Caco-2 (cell line): ENCODE data around the gene GOLT1B. TPM values are rescaled to one million over a fixed set of nuclear protein-coding genes. Genes with fewer than 3 reads are reported as not detected.

ENCODE experiments used
- BruUV-seq: library from RNA; stranded (reverse); fragments of 400-500 nt; replicated peaks from 2 replicates; lab custom pipeline; 2021; lab: Mats Ljungman, UMichigan
- CTCF ChIA-PET: fragments of 300-600 bp; sonication (Branson Sonifier 250); formaldehyde crosslinking; loops from one replicate; lab custom pipeline; 2022; ENCODE audit warnings: antibody characterized with exemption; lab: Charles Lee
- POLR2A ChIA-PET: fragments of 300-600 bp; sonication (Branson Sonifier 250); formaldehyde crosslinking; loops from one replicate; lab custom pipeline; 2022; ENCODE audit warnings: antibody characterized with exemption; lab: Charles Lee
- DNase-seq, 2 experiments: peaks; one replicate each; pipeline versions ENCODE4 v3.0.0 to v3.0.0-alpha.2; 2020 to 2022
- H3K27me3 ChIP-seq: replicated peaks from 2 replicates; pipeline ENCODE4 v1.6.0; 2011; ENCODE audit warnings: low read length; ENCODE audit not compliant: control insufficient read depth, insufficient read depth
- H3K36me3 ChIP-seq: 2 replicates; pipeline ENCODE4 v1.5.1; 2011; ENCODE audit warnings: low read length; ENCODE audit not compliant: control insufficient read depth, insufficient read depth
- H3K4me1 ChIP-seq: fragments of 250-450 bp; sonication (Bioruptor Pico); 2 replicates; pipeline ENCODE4 v1.5.1; 2020; ENCODE audit warnings: mild to moderate bottlenecking
- H3K4me3 ChIP-seq: 2 replicates; pipeline ENCODE4 v1.5.1; 2011; ENCODE audit warnings: low read depth, mild to moderate bottlenecking, control low read depth, low read length
- H3K9me3 ChIP-seq: fragments of 250-450 bp; sonication (Bioruptor Pico); 2 replicates; pipeline ENCODE4 v1.5.1; 2020; ENCODE audit warnings: mild to moderate bottlenecking, moderate library complexity
- H3K27ac Mint-ChIP-seq: one replicate; pipeline ENCODE4 v1.8.0; 2022; ENCODE audit warnings: mixed read lengths; ENCODE audit not compliant: unreplicated experiment
- H3K27me3 Mint-ChIP-seq: one replicate; pipeline ENCODE4 v1.8.0; 2022; ENCODE audit warnings: mixed read lengths; ENCODE audit not compliant: insufficient read depth, unreplicated experiment
- H3K36me3 Mint-ChIP-seq: one replicate; pipeline ENCODE4 v1.8.0; 2022; ENCODE audit warnings: mild to moderate bottlenecking, mixed read lengths; ENCODE audit not compliant: insufficient read depth, unreplicated experiment
- H3K4me1 Mint-ChIP-seq: one replicate; pipeline ENCODE4 v1.8.0; 2022; ENCODE audit warnings: low read depth, mixed read lengths; ENCODE audit not compliant: unreplicated experiment
- H3K4me3 Mint-ChIP-seq: one replicate; pipeline ENCODE4 v1.8.0; 2022; ENCODE audit warnings: mild to moderate bottlenecking, moderate library complexity, mixed read lengths; ENCODE audit not compliant: unreplicated experiment
- H3K9me3 Mint-ChIP-seq: one replicate; pipeline ENCODE4 v1.8.0; 2022; ENCODE audit warnings: mixed read lengths; ENCODE audit not compliant: unreplicated experiment
- intact Hi-C: fragments of 100-400 bp; cut with micrococcal nuclease; formaldehyde crosslinking; loops from one replicate; pipeline ENCODE4 v1.10.0; 2022; ENCODE audit not compliant: unreplicated experiment
- total RNA-seq: library from RNA; stranded (reverse); gene quantifications from 2 replicates; pipeline ENCODE4 v1.2.3, GENCODE V29; 2022
- TF ChIP-seq, protein P1 (sequence below), 2 experiments: fragments of 200-600 bp in 1 of 2; IDR thresholded peaks; 1 replicate in 1 of 2; 2 replicates in 1 of 2; pipeline versions ENCODE4 v1.5.1 to v1.8.0; 2011 to 2022; ENCODE audit warnings: antibody characterized with exemption in 1 of 2, control low read depth in 1 of 2, inconsistent platforms in 1 of 2, low read depth in 1 of 2, low read length in 1 of 2, mild to moderate bottlenecking in 1 of 2, moderate library complexity in 1 of 2; ENCODE audit not compliant: insufficient read depth in 1 of 2, severe bottlenecking in 1 of 2, unreplicated experiment in 1 of 2

Gene GOLT1B
- total RNA-seq, 1 experiment from 2014 or later = 81.7 TPM

DNA sequence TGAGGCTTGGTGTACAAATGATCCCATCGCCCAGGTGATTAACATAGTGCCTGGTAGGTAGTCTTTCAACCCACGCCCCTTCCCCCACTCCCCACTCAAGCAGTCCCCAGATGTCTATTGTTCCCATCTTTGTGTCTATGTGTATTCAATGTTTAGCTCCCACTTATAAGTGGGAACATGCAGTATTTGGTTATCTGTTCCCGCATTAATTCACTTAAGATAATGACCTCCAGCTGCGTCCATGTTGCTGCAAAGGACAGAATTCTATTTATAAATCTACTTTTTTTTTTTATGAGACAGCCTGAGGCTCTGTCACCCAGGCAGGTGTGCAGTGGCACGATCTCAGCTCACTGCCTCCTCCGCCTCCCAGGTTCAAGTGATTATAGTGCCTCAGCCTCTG is 40.2 kb downstream of the GOLT1B start:
- intact Hi-C loops = no loop called here
- H3K4me3 ChIP-seq = no peak overlapping the region
- H3K36me3 ChIP-seq = no peaks in the 10 kb centered on the region
- no peak for DNase-seq
- H3K9me3 Mint-ChIP-seq = no peaks in the 10 kb centered on the region
- no peaks in the 10 kb centered on the region for H3K27me3 ChIP-seq
- H3K27ac Mint-ChIP-seq = no peak overlapping the region
- peaks cover 6% of the 10 kb centered on the region; the same call in 1 of the 2 replicates for H3K4me1 ChIP-seq
- H3K27me3 Mint-ChIP-seq = no peaks in the 10 kb centered on the region
- TF ChIP-seq, protein P1, sequence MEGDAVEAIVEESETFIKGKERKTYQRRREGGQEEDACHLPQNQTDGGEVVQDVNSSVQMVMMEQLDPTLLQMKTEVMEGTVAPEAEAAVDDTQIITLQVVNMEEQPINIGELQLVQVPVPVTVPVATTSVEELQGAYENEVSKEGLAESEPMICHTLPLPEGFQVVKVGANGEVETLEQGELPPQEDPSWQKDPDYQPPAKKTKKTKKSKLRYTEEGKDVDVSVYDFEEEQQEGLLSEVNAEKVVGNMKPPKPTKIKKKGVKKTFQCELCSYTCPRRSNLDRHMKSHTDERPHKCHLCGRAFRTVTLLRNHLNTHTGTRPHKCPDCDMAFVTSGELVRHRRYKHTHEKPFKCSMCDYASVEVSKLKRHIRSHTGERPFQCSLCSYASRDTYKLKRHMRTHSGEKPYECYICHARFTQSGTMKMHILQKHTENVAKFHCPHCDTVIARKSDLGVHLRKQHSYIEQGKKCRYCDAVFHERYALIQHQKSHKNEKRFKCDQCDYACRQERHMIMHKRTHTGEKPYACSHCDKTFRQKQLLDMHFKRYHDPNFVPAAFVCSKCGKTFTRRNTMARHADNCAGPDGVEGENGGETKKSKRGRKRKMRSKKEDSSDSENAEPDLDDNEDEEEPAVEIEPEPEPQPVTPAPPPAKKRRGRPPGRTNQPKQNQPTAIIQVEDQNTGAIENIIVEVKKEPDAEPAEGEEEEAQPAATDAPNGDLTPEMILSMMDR (IDR thresholded peaks at IDR 0.05; ENCODE audit: insufficient read depth in 1 of 2, low read depth in 1 of 2, low read length in 1 of 2, severe bottlenecking in 1 of 2, unreplicated experiment in 1 of 2) = no peak
- H3K36me3 Mint-ChIP-seq = no peaks in the 10 kb centered on the region
- ChIA-PET CTCF (no interaction called here), POLR2A (no interaction called here)
- H3K4me3 Mint-ChIP-seq = no peak overlapping the region
- H3K4me1 Mint-ChIP-seq = peaks cover 6% of the 10 kb centered on the region
- no TSS peak for BruUV-seq
- H3K9me3 ChIP-seq = no peaks in the 10 kb centered on the region

DNA sequence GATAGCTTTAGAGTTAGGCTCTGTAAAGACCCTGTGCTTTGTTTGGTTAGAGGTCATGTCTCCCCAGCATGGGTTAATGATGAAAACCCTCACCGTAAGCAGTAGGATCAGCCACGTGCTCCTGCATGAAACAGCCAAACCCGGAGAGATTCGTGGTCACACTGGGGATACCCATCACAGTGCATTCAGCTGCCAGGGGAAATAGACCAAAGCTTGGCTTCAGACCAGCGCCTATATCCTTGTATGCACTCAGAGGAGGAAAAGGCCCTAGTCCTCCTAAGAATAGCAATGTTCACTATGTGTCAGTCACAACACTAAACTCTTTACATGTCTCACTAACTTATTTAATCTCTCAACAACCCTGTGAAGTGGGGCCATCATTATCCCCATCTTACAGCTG is 40.8 kb downstream of the GOLT1B start:
- CTCF ChIA-PET = interaction anchor here (0.6 kb wide), 1 partner anchor 146 kb away, joined by 3 read pairs; no protein-coding TSS in a partner anchor
- BruUV-seq = no TSS peak
- Mint-ChIP-seq H3K4me3 (no peak overlapping the region), H3K4me1 (peaks cover 6% of the 10 kb centered on the region), H3K36me3 (no peaks in the 10 kb centered on the region), H3K27me3 (no peaks in the 10 kb centered on the region), H3K27ac (no peak overlapping the region), H3K9me3 (no peaks in the 10 kb centered on the region)
- no peaks in the 10 kb centered on the region for H3K36me3 ChIP-seq
- DNase-seq = no peak
- POLR2A ChIA-PET = no interaction called here
- no peak overlapping the region for H3K4me3 ChIP-seq
- H3K4me1 ChIP-seq = peaks cover 6% of the 10 kb centered on the region; the same call in 1 of the 2 replicates
- TF ChIP-seq, protein P1 (IDR thresholded peaks at IDR 0.05; ENCODE audit: insufficient read depth in 1 of 2, low read depth in 1 of 2, low read length in 1 of 2, severe bottlenecking in 1 of 2, unreplicated experiment in 1 of 2) = no peak
- intact Hi-C loops = no loop called here
- H3K27me3 ChIP-seq = no peaks in the 10 kb centered on the region
- H3K9me3 ChIP-seq = no peaks in the 10 kb centered on the region

DNA sequence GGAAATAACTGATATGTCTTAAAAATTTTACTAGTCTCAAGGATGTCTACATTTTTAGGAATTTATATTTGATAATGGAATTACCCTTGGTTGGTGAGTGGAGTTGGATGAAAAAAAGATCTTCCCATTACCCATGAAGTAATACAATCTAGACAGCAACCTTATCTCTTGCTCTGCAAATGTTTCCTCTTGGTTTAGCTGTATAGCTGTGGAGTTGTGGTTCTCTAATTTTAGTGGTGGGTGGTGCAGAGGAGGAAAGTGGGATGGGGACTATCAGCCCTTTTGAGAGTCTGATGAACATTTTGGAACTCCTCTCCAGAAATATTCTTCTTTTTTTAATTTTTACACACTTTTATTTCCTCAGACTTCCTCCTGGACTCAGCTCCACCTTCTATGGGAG is 41.6 kb downstream of the GOLT1B start:
- no peaks in the 10 kb centered on the region for H3K9me3 ChIP-seq
- Mint-ChIP-seq H3K36me3 (no peaks in the 10 kb centered on the region), H3K4me3 (no peak overlapping the region), H3K27me3 (no peaks in the 10 kb centered on the region), H3K4me1 (peaks cover 6% of the 10 kb centered on the region), H3K9me3 (no peaks in the 10 kb centered on the region), H3K27ac (no peak overlapping the region)
- ChIA-PET CTCF (interaction anchor here (0.6 kb wide), 1 partner anchor 145 kb away, joined by 3 read pairs; no protein-coding TSS in a partner anchor), POLR2A (no interaction called here)
- no peaks in the 10 kb centered on the region for H3K27me3 ChIP-seq
- no TSS peak for BruUV-seq
- peaks cover 6% of the 10 kb centered on the region; the same call in 1 of the 2 replicates for H3K4me1 ChIP-seq
- TF ChIP-seq, protein P1 (IDR thresholded peaks at IDR 0.05; ENCODE audit: insufficient read depth in 1 of 2, low read depth in 1 of 2, low read length in 1 of 2, severe bottlenecking in 1 of 2, unreplicated experiment in 1 of 2) = no peak
- intact Hi-C loops = no loop called here
- no peak overlapping the region for H3K4me3 ChIP-seq
- H3K36me3 ChIP-seq = no peaks in the 10 kb centered on the region
- no peak for DNase-seq
